Lung (tissue), 12 donors: ENCODE results near the gene BCR. TPM values are rescaled to one million over a fixed set of nuclear protein-coding genes. Genes with fewer than 3 reads are reported as not detected.

Experiments used
- ATAC-seq: fragments of 200-7000 bp; cut with Tn5 transposase; one replicate; pipeline ENCODE4 v1.9.1; 2020; ENCODE audit warnings: moderate number of reproducible peaks; ENCODE audit not compliant: insufficient read depth, low FRiP score
- DNase-seq, 3 donors: peaks; one replicate each; pipeline ENCODE4 v3.0.0-alpha.2; 2013 to 2017
- H3K27ac ChIP-seq, 2 donors: one replicate each; pipeline ENCODE4 v1.5.1; 2013; ENCODE audit warnings: mild to moderate bottlenecking in 2 of 2, moderate library complexity in 2 of 2, control low read depth in 1 of 2, inconsistent platforms in 1 of 2, low read depth in 1 of 2, low read length in 1 of 2
- H3K27me3 ChIP-seq, 3 donors: one replicate each; pipeline ENCODE4 v1.5.1; 2013; ENCODE audit warnings: low read length in 2 of 3; ENCODE audit not compliant: control insufficient read depth in 3 of 3, insufficient read depth in 3 of 3
- H3K36me3 ChIP-seq, 4 donors: one replicate each; pipeline ENCODE4 v1.5.1; 2013; ENCODE audit warnings: low read length in 4 of 4, mild to moderate bottlenecking in 1 of 4, moderate library complexity in 1 of 4; ENCODE audit not compliant: control insufficient read depth in 4 of 4, insufficient read depth in 4 of 4
- H3K4me1 ChIP-seq, 5 donors: one replicate each; pipeline ENCODE4 v1.5.1; 2013; ENCODE audit warnings: low read length in 5 of 5, mild to moderate bottlenecking in 2 of 5, moderate library complexity in 1 of 5; ENCODE audit not compliant: control insufficient read depth in 5 of 5, insufficient read depth in 5 of 5
- H3K4me3 ChIP-seq: one replicate; pipeline ENCODE4 v1.5.1; 2013; ENCODE audit warnings: mild to moderate bottlenecking, control low read depth, moderate library complexity
- H3K9ac ChIP-seq, 2 donors: one replicate each; pipeline ENCODE4 v1.5.1; 2013; ENCODE audit warnings: low read length in 2 of 2, control low read depth in 1 of 2; ENCODE audit not compliant: insufficient read depth in 1 of 2
- H3K9me3 ChIP-seq, 4 donors: one replicate each; pipeline ENCODE4 v1.5.1; 2013; ENCODE audit warnings: low read length in 3 of 4, mild to moderate bottlenecking in 1 of 4, moderate library complexity in 1 of 4; ENCODE audit not compliant: control insufficient read depth in 4 of 4, insufficient read depth in 3 of 4
- WGBS, 2 donors: extraction: QIAGEN DNeasy Blood & Tissue Kit; methylation state at CpG; one replicate each; pipeline ENCODE4 v1.1.7; 2013; 5-methylcytosine and 5-hydroxymethylcytosine counted together
- polyA plus RNA-seq, 2 donors: library from polyadenylated mRNA; stranded (reverse); fragments of 200-250 nt; gene quantifications; one replicate each; pipeline ENCODE4 v1.2.1, GENCODE V29; 2013
- total RNA-seq, 2 donors: library from RNA; depleted of rRNA in 1 of 2; stranded (reverse); fragments of >200 nt in 1 of 2; gene quantifications; one replicate each; pipeline ENCODE4 v1.2.1, GENCODE V29; 2014 to 2021
- TF ChIP-seq, protein P1 (sequence below): IDR thresholded peaks from 2 replicates; pipeline ENCODE4 v1.5.1; 2012; ENCODE audit warnings: mild to moderate bottlenecking; ENCODE audit errors: control extremely low read depth, extremely low read depth
- donor health status: control.
- donor health status: control.
- donor health status: Bipolar disorder and iron deficiency.
- donor health status: healthy.
- donor health status: DM: yes; HTN: yes; CAD: no.

Gene BCR
- total and polyA plus RNA-seq, 4 donors = 21.8 to 67.3 (median 31.8) TPM

- Histone ChIP-seq H3K4me1 (peaks cover 0 to 10% (median 4%) of the 10 kb centered on the region in 5 donors), H3K9ac (no peak overlapping the region), H3K36me3 (no peaks in the 10 kb centered on the region), H3K9me3 (no peaks in the 10 kb centered on the region), H3K27ac (no peak overlapping the region), H3K4me3 (no peak overlapping the region), H3K27me3 (no peaks in the 10 kb centered on the region)
- TF ChIP-seq, protein P1, sequence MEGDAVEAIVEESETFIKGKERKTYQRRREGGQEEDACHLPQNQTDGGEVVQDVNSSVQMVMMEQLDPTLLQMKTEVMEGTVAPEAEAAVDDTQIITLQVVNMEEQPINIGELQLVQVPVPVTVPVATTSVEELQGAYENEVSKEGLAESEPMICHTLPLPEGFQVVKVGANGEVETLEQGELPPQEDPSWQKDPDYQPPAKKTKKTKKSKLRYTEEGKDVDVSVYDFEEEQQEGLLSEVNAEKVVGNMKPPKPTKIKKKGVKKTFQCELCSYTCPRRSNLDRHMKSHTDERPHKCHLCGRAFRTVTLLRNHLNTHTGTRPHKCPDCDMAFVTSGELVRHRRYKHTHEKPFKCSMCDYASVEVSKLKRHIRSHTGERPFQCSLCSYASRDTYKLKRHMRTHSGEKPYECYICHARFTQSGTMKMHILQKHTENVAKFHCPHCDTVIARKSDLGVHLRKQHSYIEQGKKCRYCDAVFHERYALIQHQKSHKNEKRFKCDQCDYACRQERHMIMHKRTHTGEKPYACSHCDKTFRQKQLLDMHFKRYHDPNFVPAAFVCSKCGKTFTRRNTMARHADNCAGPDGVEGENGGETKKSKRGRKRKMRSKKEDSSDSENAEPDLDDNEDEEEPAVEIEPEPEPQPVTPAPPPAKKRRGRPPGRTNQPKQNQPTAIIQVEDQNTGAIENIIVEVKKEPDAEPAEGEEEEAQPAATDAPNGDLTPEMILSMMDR = no peak
- WGBS, 2 donors = 97% methylated on average over 5 of the region's 5 CpGs
- DNase-seq = no peak
- no peak for ATAC-seq
These were observed 25.8 kb upstream of the BCR start for GRCh38 chr22:23154461-23154860.

DNA sequence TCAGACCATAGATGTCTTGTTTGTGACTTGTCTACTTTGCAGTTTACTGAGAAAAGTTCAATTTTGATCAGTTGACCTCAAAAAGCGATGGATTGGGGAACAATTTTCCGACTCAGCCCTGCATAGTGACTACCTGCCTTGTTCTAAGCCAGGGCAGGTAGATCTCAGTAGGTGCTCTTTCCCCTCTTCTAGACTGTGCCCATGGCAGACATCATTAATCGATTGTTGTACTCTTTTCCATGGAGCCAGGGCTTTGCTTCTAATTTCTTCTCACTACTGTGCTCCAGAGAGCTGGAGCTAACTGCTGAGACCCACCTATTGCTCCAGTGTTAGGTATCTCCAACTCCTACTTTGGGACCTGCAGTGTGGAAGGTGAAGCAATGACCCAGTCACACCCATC is 25.2 kb upstream of the BCR start:
- no peak overlapping the region for H3K9ac ChIP-seq
- WGBS, 2 donors = 97 to 98% methylated on average over 3 of the region's 3 CpGs
- TF ChIP-seq, protein P1 = no peak
- no peak overlapping the region for H3K4me3 ChIP-seq
- peaks cover 0 to 10% (median 0%) of the 10 kb centered on the region in 5 donors for H3K4me1 ChIP-seq
- no peaks in the 10 kb centered on the region for H3K9me3 ChIP-seq
- DNase-seq (no peak), ATAC-seq (no peak)
- no peaks in the 10 kb centered on the region for H3K27me3 ChIP-seq
- no peak overlapping the region for H3K27ac ChIP-seq
- no peaks in the 10 kb centered on the region for H3K36me3 ChIP-seq

DNA sequence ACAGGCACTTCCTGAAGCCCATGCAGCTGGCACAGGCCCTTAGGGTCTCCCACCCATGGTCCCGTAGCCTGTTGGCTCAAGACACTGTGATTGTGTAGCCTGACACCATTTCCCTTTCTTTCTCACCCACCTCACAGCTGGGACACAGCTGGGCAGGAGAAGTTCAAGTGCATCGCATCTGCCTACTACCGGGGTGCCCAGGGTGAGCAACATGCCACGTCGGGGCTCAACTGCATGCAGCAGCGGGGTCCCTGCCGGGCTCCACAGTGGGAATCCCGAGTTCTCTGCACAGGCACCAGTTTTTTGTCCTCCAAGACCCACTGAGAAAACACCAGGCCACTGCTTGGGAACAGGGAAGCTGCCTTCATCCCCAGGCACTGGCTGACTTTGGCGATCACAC is 24.5 kb upstream of the BCR start:
- TF ChIP-seq, protein P1 = no peak
- Histone ChIP-seq H3K36me3 (no peaks in the 10 kb centered on the region), H3K9me3 (no peaks in the 10 kb centered on the region), H3K27ac (no peak overlapping the region), H3K4me1 (peaks cover 0 to 10% (median 0%) of the 10 kb centered on the region in 5 donors), H3K4me3 (no peak overlapping the region), H3K27me3 (no peaks in the 10 kb centered on the region), H3K9ac (no peak overlapping the region)
- DNase-seq (no peak), ATAC-seq (no peak)
- WGBS, 2 donors = 94 to 95% methylated on average over 9 of the region's 9 CpGs

- Histone ChIP-seq H3K27me3 (no peaks in the 10 kb centered on the region), H3K9me3 (no peaks in the 10 kb centered on the region), H3K4me1 (peaks cover 0 to 6% (median 0%) of the 10 kb centered on the region in 5 donors), H3K27ac (no peak overlapping the region), H3K9ac (no peak overlapping the region), H3K36me3 (no peaks in the 10 kb centered on the region), H3K4me3 (no peak overlapping the region)
- DNase-seq = no peak
- 65 to 69% methylated on average over 8 of the region's 8 CpGs for WGBS, 2 donors
- ATAC-seq = no peak
- TF ChIP-seq, protein P1 = no peak
These were observed 24.0 kb upstream of the BCR start for GRCh38 chr22:23156286-23156685.
